Thymus (tissue), 2 donors: Measurements from ENCODE around the gene MOSPD2. TPM values are rescaled to one million over a fixed set of nuclear protein-coding genes. Genes with fewer than 3 reads are reported as not detected.

ENCODE experiments used
- polyA plus RNA-seq: library from polyadenylated mRNA; stranded (reverse); fragments of 200-250 nt; gene quantifications from one replicate; pipeline ENCODE4 v1.2.3, GENCODE V29; 2013
- total RNA-seq: library from RNA; stranded (reverse); fragments of 120-200 nt; gene quantifications from one replicate; pipeline ENCODE4 v1.2.4, GENCODE V29; 2013
- donor health status: healthy.

Gene MOSPD2
- total and polyA plus RNA-seq, 2 donors, result 6.5 to 8.4 TPM

Other genes with a start within 250 kb of the MOSPD2 start
- gene FANCB, start 352 bp upstream of the MOSPD2 start, total RNA-seq, result 7.2 TPM
- 1.4 TPM for gene FANCB, start 352 bp upstream of the MOSPD2 start, polyA plus RNA-seq